Endothelial cell of umbilical vein (primary cell): ENCODE data around the gene SH3RF3. TPM values are rescaled to one million over a fixed set of nuclear protein-coding genes. Genes with fewer than 3 reads are reported as not detected.

Source experiments
- BruUV-seq: library from RNA; stranded (reverse); fragments of 400-500 nt; replicated peaks from 2 replicates; lab custom pipeline; 2021; lab: Mats Ljungman, UMichigan
- CTCF ChIA-PET: fragments of 300-600, 350-600 bp; sonication (Branson Sonifier 250); formaldehyde crosslinking; loops from one replicate; lab custom pipeline; 2021; ENCODE audit warnings: antibody characterized with exemption, inconsistent platforms; lab: Charles Lee
- POLR2A ChIA-PET: fragments of 300-600, 350-600 bp; sonication (Branson Sonifier 250); formaldehyde crosslinking; loops from one replicate; lab custom pipeline; 2021; ENCODE audit warnings: antibody characterized with exemption, inconsistent platforms; lab: Charles Lee
- DNase-seq: peaks from one replicate; pipeline ENCODE4 v3.0.0-alpha.2; 2011; ENCODE audit warnings: low read depth, low spot score
- FAIRE-seq: peaks from 2 replicates; lab custom pipeline; 2011; peaks lifted over from hg19 to GRCh38; lab: Jason Lieb, UNC
- H2AFZ ChIP-seq: 2 replicates; pipeline ENCODE4 v1.6.0; 2012; ENCODE audit warnings: low read depth, low read length, control low read depth, inconsistent platforms
- H3K27ac ChIP-seq: 2 replicates; pipeline ENCODE4 v1.5.1; 2011; ENCODE audit warnings: low read depth, mild to moderate bottlenecking, control low read depth, low read length, moderate library complexity; ENCODE audit not compliant: insufficient read depth
- H3K27me3 ChIP-seq, 2 experiments: 2 replicates each; pipeline versions ENCODE4 v1.6.0 to v1.6.1; 2011; ENCODE audit warnings: low read length in 2 of 2, mixed read lengths in 1 of 2; ENCODE audit not compliant: control insufficient read depth in 2 of 2, insufficient read depth in 2 of 2
- H3K36me3 ChIP-seq, 2 experiments: 2 replicates in 1 of 2; 3 replicates in 1 of 2; pipeline ENCODE4 v1.5.1; 2011; ENCODE audit warnings: low read length in 2 of 2, mild to moderate bottlenecking in 1 of 2, moderate library complexity in 1 of 2; ENCODE audit not compliant: control insufficient read depth in 2 of 2, insufficient read depth in 2 of 2; ENCODE audit errors: extremely low read depth in 1 of 2
- H3K4me1 ChIP-seq: 3 replicates; pipeline ENCODE4 v1.5.1; 2011; ENCODE audit warnings: mild to moderate bottlenecking, low read length; ENCODE audit not compliant: control insufficient read depth, insufficient read depth; ENCODE audit errors: extremely low read depth
- H3K4me2 ChIP-seq: 2 replicates; pipeline ENCODE4 v1.6.1; 2011; ENCODE audit warnings: low read length, control low read depth, mixed read lengths; ENCODE audit not compliant: insufficient read depth
- H3K4me3 ChIP-seq, 3 experiments: fragments of 200-600 bp in 1 of 3; sonication (generic), shearing (Covaris generic) in 1 of 3; replicated peaks in 1 of 3; 2 replicates each; pipeline ENCODE4 v1.5.1; 2011 to 2016; ENCODE audit warnings: control low read depth in 3 of 3, low read length in 3 of 3, mild to moderate bottlenecking in 2 of 3, inconsistent platforms in 1 of 3, low read depth in 1 of 3, moderate library complexity in 1 of 3; ENCODE audit not compliant: insufficient read depth in 1 of 3
- H3K79me2 ChIP-seq: 2 replicates; pipeline ENCODE4 v1.6.0; 2012; ENCODE audit warnings: low read length, inconsistent platforms; ENCODE audit not compliant: control insufficient read depth, insufficient read depth
- H3K9ac ChIP-seq: replicated peaks from 2 replicates; pipeline ENCODE3; 2011; ENCODE audit warnings: low read length, control low read depth; ENCODE audit not compliant: insufficient read depth; ENCODE audit errors: extremely low read depth
- H3K9me1 ChIP-seq: replicated peaks from 3 replicates; pipeline ENCODE4 v1.6.0; 2011; ENCODE audit warnings: mild to moderate bottlenecking, low read length; ENCODE audit not compliant: control insufficient read depth, insufficient read depth; ENCODE audit errors: extremely low read depth
- H3K9me3 ChIP-seq: replicated peaks from 2 replicates; pipeline ENCODE4 v1.5.1; 2012; ENCODE audit warnings: low read length, inconsistent platforms; ENCODE audit not compliant: control insufficient read depth, insufficient read depth
- H4K20me1 ChIP-seq: replicated peaks from 2 replicates; pipeline ENCODE3; 2011; ENCODE audit warnings: mild to moderate bottlenecking, low read length; ENCODE audit not compliant: control insufficient read depth, insufficient read depth; ENCODE audit errors: extremely low read depth
- CTCF ChIP-seq, 2 donors: IDR thresholded peaks; 1 replicate in 1 of 2; 2 replicates in 1 of 2; pipeline ENCODE4 v1.5.1; 2011; ENCODE audit warnings: low read length in 2 of 2, mild to moderate bottlenecking in 2 of 2, moderate library complexity in 2 of 2, control low read depth in 1 of 2, inconsistent platforms in 1 of 2, low read depth in 1 of 2; ENCODE audit not compliant: insufficient read depth in 1 of 2; ENCODE audit errors: extremely low read depth in 1 of 2
- EZH2 ChIP-seq: IDR thresholded peaks from 2 replicates; pipeline ENCODE4 v1.6.1; 2012; ENCODE audit warnings: borderline replicate concordance, low read depth, mild to moderate bottlenecking, moderate library complexity, low read length, inconsistent platforms; ENCODE audit not compliant: severe bottlenecking
- FOS ChIP-seq: IDR thresholded peaks from 2 replicates; pipeline ENCODE4 v1.6.1; 2011; ENCODE audit warnings: mild to moderate bottlenecking, low read length, moderate library complexity, borderline replicate concordance; ENCODE audit not compliant: insufficient read depth
- GATA2 ChIP-seq: IDR thresholded peaks from 2 replicates; pipeline ENCODE4 v1.7.0; 2011; ENCODE audit warnings: low read depth, mild to moderate bottlenecking, moderate library complexity, mixed read lengths, low read length; ENCODE audit not compliant: insufficient read length, insufficient read depth
- JUN ChIP-seq: IDR thresholded peaks from 2 replicates; pipeline ENCODE4 v1.6.1; 2011; ENCODE audit warnings: borderline replicate concordance, low read depth; ENCODE audit not compliant: insufficient read length, insufficient read depth
- MAX ChIP-seq: IDR thresholded peaks from 2 replicates; pipeline ENCODE4 v1.6.1; 2011; ENCODE audit not compliant: insufficient read depth, insufficient read length
- MYC ChIP-seq: IDR thresholded peaks from one replicate; pipeline ENCODE4 v1.6.1; 2011; ENCODE audit warnings: mild to moderate bottlenecking, low read depth, low read length
- POLR2A ChIP-seq: IDR thresholded peaks from 2 replicates; pipeline ENCODE4 v1.6.1; 2012; ENCODE audit warnings: low read depth, mild to moderate bottlenecking, control low read depth, low read length
- POLR2AphosphoS5 ChIP-seq: IDR thresholded peaks from 2 replicates; pipeline ENCODE4 v1.6.1; 2012; ENCODE audit warnings: low read depth, mild to moderate bottlenecking, control low read depth, low read length, moderate library complexity; ENCODE audit not compliant: insufficient read depth
- dilution Hi-C: fragments of 300-500 bp; cut with MboI; formaldehyde crosslinking; loops from one replicate; pipeline ENCODE4 v1.15.0; 2019; ENCODE audit warnings: low sequenced_read_pairs; ENCODE audit not compliant: extremely low pct_ligation_motif_present
- intact Hi-C: fragments of 100-400 bp; cut with micrococcal nuclease; formaldehyde crosslinking; loops from one replicate; pipeline ENCODE4 v1.10.0; 2022
- polyA plus RNA-seq, 4 experiments: library from polyadenylated mRNA; depleted of rRNA in 3 of 4; stranded (reverse) in 3 of 4; unstranded in 1 of 4; fragments of >200 nt; gene quantifications; 2 replicates each; pipeline versions ENCODE4 v1.2.1 to v1.2.3, GENCODE V29; 2011 to 2012; ENCODE audit warnings: missing spikeins in 1 of 4
- total RNA-seq: library from RNA; stranded (reverse); gene quantifications from 2 replicates; pipeline ENCODE4 v1.2.3, GENCODE V29; 2021

SH3RF3 gene
- total and polyA plus RNA-seq, 2 donors (not counting 3 experiments of a cell fraction or from before 2014, with no cell fraction given): 3.8 to 14.7 TPM

GRCh38 chr2:109324861-109325260 lies 195.9 kb downstream of the SH3RF3 start:
- intact Hi-C loops (no loop called here), dilution Hi-C loops (no loop called here)
- peak; percentile 89 for DNase-seq
- Histone ChIP-seq H3K4me3 (no peak overlapping the region), H3K4me1 (peaks cover 41% of the 10 kb centered on the region), H3K9me1 (no peaks in the 10 kb centered on the region), H3K79me2 (peaks cover 18% of the 10 kb centered on the region), H3K9me3 (no peaks in the 10 kb centered on the region), H4K20me1 (no peaks in the 10 kb centered on the region), H3K27ac (peak overlapping the region; percentile 73), H3K36me3 (no peaks in the 10 kb centered on the region), H3K4me2 (peak overlapping the region; percentile 9), H3K27me3 (no peaks in the 10 kb centered on the region), H2AFZ (peak overlapping the region; percentile 2), H3K9ac (peak overlapping the region; percentile 8)
- ChIA-PET CTCF (interaction anchor here (1.2 kb wide), 1 partner anchor 185 kb away, joined by 4 read pairs; no protein-coding TSS in a partner anchor), POLR2A (no interaction called here)
- no TSS peak for BruUV-seq
- TF ChIP-seq CTCF (IDR thresholded peaks at IDR 0.05; ENCODE audit: extremely low read depth in 1 of 2, insufficient read depth in 1 of 2, low read depth in 1 of 2, low read length in 2 of 2) (no peak), FOS (peak; percentile 79), MAX (no peak), POLR2AphosphoS5 (peak; percentile 81), GATA2 (peak; percentile 57), JUN (peak; percentile 25), POLR2A (peak; percentile 58), EZH2 (no peak), MYC (no peak)
- peak; percentile 89 for FAIRE-seq
